ENCODE measurements around the gene TADA3.

TADA3 gene

DNA sequence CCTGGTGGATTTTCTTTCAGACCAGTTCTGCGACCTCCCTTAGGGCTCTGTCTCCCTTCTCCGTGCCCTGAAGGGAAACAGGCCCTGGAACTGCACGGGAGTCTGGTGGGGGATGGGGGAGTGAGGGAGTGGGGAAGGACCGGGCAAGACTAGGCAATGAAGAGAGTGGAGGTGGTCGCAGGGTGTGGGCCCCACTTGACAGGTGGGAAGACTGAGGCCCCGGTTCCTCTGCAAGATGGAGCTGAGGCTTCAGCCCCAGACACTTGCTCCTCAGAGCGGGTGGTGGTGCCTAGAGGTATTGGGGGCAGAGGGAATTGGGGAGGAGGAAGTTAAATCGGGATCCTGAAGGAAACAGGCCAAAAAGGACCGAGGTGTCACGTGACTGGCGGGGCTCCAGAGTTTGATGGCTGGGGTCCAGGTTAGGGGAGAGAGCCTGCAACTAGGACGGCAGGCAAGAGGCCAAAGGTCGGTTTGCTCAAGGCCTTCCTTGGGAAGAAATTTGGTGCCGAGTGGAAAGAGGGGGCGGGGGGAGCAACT lies 21.9 kb downstream of the TADA3 start:
- Histone ChIP-seq H3K9me3 (no peaks in the 10 kb centered on the region), H3K27me3 (peaks cover 14% of the 10 kb centered on the region), H3K36me3 (no peaks in the 10 kb centered on the region), H3K4me1 (ENCODE audit: control insufficient read depth in 1 of 2, insufficient read depth in 1 of 2, low read depth in 1 of 2, low read length in 1 of 2) (peaks cover 23 to 26% of the 10 kb centered on the region in 2 experiments), H3K27ac (no peak overlapping the region), H3K4me3 (ENCODE audit: low read depth in 1 of 2, low read length in 1 of 2) (peak overlapping the region; percentile 50 to 51)
- TF ChIP-seq, protein P1, sequence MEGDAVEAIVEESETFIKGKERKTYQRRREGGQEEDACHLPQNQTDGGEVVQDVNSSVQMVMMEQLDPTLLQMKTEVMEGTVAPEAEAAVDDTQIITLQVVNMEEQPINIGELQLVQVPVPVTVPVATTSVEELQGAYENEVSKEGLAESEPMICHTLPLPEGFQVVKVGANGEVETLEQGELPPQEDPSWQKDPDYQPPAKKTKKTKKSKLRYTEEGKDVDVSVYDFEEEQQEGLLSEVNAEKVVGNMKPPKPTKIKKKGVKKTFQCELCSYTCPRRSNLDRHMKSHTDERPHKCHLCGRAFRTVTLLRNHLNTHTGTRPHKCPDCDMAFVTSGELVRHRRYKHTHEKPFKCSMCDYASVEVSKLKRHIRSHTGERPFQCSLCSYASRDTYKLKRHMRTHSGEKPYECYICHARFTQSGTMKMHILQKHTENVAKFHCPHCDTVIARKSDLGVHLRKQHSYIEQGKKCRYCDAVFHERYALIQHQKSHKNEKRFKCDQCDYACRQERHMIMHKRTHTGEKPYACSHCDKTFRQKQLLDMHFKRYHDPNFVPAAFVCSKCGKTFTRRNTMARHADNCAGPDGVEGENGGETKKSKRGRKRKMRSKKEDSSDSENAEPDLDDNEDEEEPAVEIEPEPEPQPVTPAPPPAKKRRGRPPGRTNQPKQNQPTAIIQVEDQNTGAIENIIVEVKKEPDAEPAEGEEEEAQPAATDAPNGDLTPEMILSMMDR (IDR thresholded peaks at IDR 0.05): no peak

DNA sequence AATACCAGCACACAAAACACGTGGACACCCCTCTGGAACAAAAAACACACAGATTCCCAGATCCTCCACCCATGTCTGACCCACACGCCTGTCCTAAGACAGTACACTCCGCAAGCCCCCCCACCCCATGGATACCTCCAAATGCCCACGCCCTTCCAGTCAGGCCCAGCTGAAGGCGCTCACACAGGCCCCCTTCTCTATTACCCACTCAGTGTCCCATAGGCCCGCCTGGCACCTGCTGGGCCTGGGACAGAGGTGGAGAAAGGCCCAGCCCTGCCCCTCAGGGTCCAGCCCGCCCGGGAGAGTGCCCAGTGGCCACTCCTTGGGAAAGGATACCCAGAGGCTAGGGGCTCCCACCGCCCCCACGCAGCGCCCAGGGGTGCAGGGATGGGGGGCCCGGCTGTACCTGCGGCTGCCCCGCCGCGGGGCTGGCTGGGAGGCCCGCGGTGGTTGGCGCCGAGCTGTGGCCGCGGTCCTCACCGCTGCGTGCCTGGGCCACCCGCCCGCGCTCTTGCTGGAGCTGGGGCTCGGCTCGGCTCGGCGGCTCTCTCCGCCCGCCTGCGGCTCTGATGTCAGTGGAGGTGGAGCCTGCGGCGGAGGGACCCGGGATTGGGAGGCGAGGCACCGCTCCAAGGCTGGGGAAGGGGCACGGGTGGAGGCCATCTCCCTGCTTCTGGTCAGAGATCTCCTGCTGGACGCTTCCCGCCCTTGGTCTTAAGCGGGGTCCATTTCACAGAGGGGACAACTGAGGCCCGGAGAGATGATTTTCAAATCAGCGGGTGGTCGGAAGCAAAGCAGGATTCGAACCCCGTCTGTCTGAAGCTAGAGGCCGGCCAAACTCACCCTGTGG lies 22.6 kb downstream of the TADA3 start, which contains the start of gene CAMK1:
Gene CAMK1, minus strand, starts transcription at position 522 of the 850 bp plus-strand sequence. CDS start 2,198 bp downstream, outside the sequence.
- TF ChIP-seq, protein P1 (IDR thresholded peaks at IDR 0.05): no peak
- H3K4me3 ChIP-seq (ENCODE audit: low read depth in 1 of 2, low read length in 1 of 2): peak within 1 kb of the TSS; percentile 50 to 51
- H3K27ac ChIP-seq: peak within 1 kb of the TSS; percentile 19
- peaks cover 23 to 26% of the 10 kb centered on the region in 2 experiments for H3K4me1 ChIP-seq (ENCODE audit: control insufficient read depth in 1 of 2, insufficient read depth in 1 of 2, low read depth in 1 of 2, low read length in 1 of 2)
- no peaks in the 10 kb centered on the region for H3K36me3 ChIP-seq
- H3K9me3 ChIP-seq: no peaks in the 10 kb centered on the region
- peaks cover 14% of the 10 kb centered on the region for H3K27me3 ChIP-seq

DNA sequence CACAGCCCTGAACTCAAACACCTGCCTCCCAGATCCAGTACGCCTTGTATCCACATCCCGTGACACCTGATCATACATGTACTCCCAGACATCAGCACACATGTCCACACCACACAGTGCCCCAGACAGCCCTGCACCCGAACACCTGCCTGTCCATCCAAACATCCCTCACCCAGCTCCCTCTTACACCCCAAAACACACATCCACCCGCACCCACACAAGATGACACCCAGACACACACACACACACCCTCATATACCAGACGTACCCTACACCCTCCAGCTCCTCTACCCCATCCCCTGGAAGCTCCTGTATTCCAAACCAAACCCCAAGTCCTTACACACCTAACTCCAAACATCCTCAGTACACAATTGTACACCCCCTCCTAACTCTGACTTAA lies 23.3 kb downstream of the TADA3 start:
- H3K4me3 ChIP-seq (ENCODE audit: low read depth in 1 of 2, low read length in 1 of 2): peak overlapping the region in 1 of 2 experiments; percentile 51
- TF ChIP-seq, protein P1 (IDR thresholded peaks at IDR 0.05): no peak
- H3K27me3 ChIP-seq: peaks cover 14% of the 10 kb centered on the region
- H3K36me3 ChIP-seq: no peaks in the 10 kb centered on the region
- H3K9me3 ChIP-seq: no peaks in the 10 kb centered on the region
- peaks cover 23 to 26% of the 10 kb centered on the region in 2 experiments for H3K4me1 ChIP-seq (ENCODE audit: control insufficient read depth in 1 of 2, insufficient read depth in 1 of 2, low read depth in 1 of 2, low read length in 1 of 2)
- no peak overlapping the region for H3K27ac ChIP-seq

DNA sequence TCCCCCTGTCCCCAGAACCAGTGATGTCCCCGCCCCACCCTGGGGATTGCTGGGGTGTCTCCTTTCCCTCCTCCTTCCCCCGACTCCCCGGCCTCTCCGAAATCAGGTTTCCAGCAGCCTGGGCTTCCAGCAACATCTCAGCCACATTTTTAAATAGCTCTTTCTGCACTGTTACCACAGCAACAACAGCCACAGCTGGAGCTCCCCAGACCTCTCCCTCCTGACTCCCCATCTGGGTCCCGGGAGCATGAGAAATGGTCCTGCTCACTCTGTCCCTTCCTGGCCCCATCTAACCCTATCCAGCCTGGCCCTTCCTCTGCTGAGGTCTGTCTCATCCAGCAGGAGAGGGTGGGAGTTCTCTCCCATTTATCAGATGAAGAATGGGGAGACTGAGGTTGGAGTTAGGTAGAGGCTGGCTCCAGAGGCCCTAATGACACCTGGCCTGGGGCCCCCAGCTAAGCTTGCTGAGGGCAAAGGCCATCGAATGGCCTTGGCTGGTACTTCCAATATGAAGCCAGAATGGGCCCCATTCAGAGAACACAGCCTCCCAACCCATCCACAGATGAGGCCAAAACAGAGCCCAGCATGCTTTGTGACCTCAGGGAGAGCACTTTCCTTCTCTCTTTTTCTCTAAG lies 24.0 kb downstream of the TADA3 start:
- TF ChIP-seq, protein P1 (IDR thresholded peaks at IDR 0.05): no peak
- Histone ChIP-seq H3K4me1 (ENCODE audit: control insufficient read depth in 1 of 2, insufficient read depth in 1 of 2, low read depth in 1 of 2, low read length in 1 of 2) (peaks cover 23 to 26% of the 10 kb centered on the region in 2 experiments), H3K27me3 (peaks cover 14% of the 10 kb centered on the region), H3K36me3 (no peaks in the 10 kb centered on the region), H3K27ac (no peak overlapping the region), H3K9me3 (no peaks in the 10 kb centered on the region), H3K4me3 (ENCODE audit: low read depth in 1 of 2, low read length in 1 of 2) (no peak overlapping the region)

DNA sequence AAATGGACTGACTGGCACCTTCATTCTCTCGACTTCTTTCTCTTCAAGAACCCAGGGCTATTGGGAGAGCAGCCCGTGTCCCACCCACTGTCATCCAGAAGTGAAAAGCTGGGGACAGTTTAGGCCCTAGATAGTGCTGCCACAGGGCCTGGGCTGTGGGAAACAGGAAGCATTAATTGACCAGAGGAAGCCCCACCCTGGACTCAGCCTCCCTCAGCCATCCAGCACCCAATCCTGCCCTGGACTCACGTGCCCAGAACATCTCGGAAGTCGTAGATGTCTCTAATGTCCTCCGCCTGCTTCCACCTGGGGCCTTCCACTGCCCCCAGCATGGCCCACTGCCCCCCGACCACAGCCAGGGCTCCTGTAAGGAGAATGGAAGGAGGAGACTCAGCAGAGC lies 24.9 kb downstream of the TADA3 start:
- TF ChIP-seq, protein P1 (IDR thresholded peaks at IDR 0.05): no peak
- H3K27ac ChIP-seq: no peak overlapping the region
- H3K27me3 ChIP-seq: peaks cover 14% of the 10 kb centered on the region
- H3K36me3 ChIP-seq: no peaks in the 10 kb centered on the region
- no peak overlapping the region for H3K4me3 ChIP-seq (ENCODE audit: low read depth in 1 of 2, low read length in 1 of 2)
- H3K4me1 ChIP-seq (ENCODE audit: control insufficient read depth in 1 of 2, insufficient read depth in 1 of 2, low read depth in 1 of 2, low read length in 1 of 2): peaks cover 23 to 26% of the 10 kb centered on the region in 2 experiments
- no peaks in the 10 kb centered on the region for H3K9me3 ChIP-seq

Measured in neutrophil (primary cell).